ENCODE results near the gene VPS11.
"Not testable (repeated sequence)": the region's sequence is repeated elsewhere in the genome, so short reads cannot be mapped to it uniquely, and the experiment has no call there.

The VPS11 gene

DNA sequence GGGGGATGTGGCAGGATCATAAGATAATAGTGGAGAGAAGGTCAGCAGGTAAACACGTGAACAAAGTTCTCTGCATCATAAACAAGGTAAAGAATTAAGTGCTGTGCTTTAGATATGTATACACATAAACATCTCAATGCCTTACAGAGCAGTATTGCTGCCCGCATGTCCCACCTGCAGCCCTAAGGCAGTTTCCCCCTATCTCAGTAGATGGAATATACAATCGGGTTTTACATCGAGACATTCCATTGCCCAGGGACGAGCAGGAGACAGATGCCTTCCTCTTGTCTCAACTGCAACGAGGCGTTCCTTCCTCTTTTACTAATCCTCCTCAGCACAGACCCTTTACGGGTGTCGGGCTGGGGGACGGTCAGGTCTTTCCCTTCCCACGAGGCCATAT lies 28.1 kb upstream of the VPS11 start:
- DNase-seq: not testable (repeated sequence)

DNA sequence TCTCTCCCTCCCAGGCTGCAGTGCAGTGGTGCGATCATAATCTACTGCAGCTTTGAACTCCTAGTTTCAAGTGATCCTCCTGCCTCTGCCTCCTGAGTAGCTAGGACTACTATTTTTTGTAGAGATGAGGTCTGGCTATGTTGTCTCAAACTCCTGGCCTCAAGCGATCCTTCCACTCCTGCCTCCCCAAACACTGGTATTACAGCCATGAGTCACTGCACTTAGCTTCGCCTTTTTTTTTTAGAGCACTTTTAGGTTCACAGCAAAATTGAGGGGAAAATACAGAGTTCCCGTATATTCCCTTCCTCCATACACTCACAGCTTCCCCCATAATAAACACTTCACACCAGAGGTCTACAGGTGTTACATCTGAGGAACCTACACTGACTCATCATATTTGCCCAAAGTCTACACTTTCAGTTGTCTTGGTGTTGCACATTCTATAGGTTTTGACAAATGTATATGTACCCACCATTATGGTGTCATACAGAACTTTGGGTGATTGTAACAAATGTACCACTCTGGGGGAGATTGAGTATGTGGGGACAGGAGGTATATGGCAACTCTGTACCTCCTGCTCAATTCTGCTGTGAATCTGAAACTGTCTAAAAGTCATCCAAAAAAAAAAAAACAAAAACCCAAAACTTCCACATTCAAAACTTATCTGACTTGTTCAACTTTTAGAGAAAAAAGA lies 25.6 kb upstream of the VPS11 start:
- no peak for DNase-seq

DNA sequence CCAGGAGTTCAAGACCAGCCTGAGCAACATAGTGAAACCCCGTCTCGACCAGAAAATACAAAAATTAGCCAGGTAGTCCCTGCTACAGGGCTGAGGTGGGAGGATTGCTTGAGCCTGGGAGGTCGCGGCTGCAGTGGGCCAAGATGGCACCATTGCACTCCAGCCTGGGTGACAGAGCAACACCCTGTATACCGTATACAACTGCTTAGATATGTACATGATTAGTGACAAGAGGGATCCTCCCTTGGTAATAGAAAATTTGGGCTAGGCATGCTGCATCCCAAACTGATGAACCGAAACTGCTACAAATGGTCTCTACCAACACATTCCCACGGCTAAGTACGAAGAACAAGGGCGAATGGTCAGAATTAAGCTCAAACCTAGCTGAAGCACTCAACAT lies 24.7 kb upstream of the VPS11 start:
- DNase-seq: no peak

DNA sequence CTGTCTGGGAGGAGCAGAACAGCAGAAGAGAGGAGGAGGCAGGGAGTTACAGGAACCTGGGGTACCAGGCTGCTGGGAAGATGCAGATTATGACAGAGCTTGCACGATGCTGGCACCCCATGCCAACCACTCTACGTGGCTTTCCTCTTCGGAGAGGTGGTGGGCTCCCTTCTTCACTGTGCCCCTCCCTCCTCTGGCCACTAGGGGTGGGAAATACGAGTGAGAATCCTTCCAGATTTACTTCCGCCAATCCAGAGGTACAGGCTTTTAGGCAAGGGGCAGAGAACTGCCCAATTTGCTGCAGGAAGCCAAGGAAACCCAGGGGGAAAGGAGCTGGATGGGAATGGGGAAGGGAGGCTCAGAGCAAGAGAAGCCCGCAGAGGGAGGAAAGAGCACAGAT lies 22.9 kb upstream of the VPS11 start:
- DNase-seq: no peak

DNA sequence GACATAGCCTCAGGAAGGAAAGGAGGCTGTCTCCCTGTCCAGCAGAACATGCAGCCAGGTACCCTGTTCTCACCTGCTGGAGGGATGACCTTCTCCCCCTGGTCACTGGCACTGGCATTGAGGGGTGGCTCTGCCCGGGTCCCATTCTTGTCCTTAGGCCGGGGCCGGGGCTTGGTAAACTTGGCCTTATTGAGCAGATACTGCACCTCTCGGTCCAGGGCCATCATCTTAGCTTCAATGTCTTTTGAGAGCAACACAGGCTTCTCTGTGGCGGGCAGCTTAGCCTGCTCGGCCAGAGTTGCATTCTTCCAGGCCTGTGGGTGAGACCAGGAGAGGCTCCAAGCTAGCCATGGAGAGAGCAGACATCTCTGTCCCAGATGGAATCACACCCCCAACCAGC lies 21.1 kb upstream of the VPS11 start:
- DNase-seq: no peak

GRCh38 chr11:119047205-119047604 lies 20.4 kb upstream of the VPS11 start:
- DNase-seq: no peak

- DNase-seq: no peak
Measured at GRCh38 chr11:119048644-119049043, 19.0 kb upstream of the VPS11 start.

- no peak for DNase-seq
Measured at GRCh38 chr11:119049081-119049480, 18.5 kb upstream of the VPS11 start.

- no peak for DNase-seq
Measured at GRCh38 chr11:119051440-119052162, 16.0 kb upstream of the VPS11 start.

- no peak for DNase-seq
Measured at GRCh38 chr11:119052163-119052814, 15.3 kb upstream of the VPS11 start.

DNA sequence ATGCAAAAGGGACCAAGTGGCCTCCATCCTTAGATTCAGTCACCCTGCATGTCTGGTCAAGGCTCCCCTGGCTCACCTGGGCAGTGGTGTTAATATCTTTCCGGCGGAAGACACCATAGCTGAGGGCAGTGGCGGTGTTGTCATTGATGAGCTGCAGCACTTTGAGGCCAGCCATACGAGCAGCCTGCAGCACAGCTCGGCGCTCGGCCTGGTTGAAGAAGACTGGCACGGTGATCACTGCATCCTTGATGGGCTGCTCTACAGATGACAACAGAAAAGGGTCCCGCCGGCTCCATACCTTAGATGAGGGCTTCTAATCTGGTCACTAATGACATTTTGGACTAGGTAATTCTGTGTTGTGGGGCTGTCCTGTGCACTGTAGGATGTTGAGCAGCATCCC lies 13.2 kb upstream of the VPS11 start:
- no peak for DNase-seq

- peak in 1 of 6 experiments; percentile 4 for DNase-seq
Measured at GRCh38 chr11:119055901-119056300, 11.7 kb upstream of the VPS11 start.

DNA sequence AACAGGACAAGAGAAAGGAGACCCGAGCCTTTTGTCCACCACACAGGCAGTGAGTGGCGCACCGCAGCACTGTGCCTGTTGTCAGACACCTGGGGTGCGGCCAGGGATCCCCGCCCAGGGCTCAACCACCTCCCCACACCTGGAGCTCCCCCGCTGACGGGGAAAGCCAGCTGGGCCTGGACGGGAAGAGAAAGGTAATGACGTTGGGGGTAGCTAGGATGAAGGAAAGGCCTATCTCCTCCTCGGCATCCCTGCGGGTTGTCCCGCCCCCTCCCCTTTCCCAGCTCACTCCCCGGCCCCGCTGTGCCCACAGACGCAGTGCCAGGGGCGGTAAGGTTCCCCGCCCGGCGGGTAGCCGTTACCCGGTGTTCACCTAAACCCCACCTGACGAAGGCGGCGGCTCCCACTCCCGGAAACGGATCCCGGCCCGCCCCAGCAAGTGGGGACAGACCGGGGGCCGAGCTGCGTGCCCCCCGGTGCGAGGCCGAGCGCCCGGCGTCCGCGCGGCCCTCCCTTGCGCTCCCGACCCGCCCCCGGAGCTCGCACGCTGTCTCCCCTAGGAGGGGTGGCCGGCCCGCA lies 11.1 kb upstream of the VPS11 start:
- peak in 5 of 6 experiments; percentile 15 to 59 (median 52) for DNase-seq

- peak; percentile 95 to 98 (median 97) for DNase-seq
Measured at GRCh38 chr11:119057000-119057769, 10.4 kb upstream of the VPS11 start, which contains the start of gene HYOU1. HYOU1 (minus strand) TSS chr11:119057205; CDS start chr11:119056160, 1,045 bp downstream.

DNA sequence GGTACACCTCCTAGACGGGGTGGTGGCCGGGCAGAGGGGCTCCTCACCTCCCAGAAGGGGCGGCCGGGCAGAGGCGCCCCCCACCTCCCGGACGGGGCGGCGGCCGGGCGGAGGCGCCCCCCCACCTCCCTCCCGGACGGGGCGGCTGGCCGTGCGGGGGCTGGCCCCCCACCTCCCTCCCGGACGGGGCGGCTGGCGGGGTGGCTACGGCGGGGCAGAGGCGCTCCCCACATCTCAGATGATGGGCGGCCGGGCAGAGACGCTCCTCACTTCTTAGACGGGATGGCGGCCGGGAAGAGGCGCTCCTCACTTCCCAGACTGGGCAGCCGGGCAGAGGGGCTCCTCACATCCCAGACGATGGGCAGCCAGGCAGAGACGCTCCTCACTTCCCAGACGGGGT lies 8.5 kb upstream of the VPS11 start:
- not testable (repeated sequence) for DNase-seq

- no peak for DNase-seq
Measured at GRCh38 chr11:119061256-119061655, 6.4 kb upstream of the VPS11 start.

- DNase-seq: no peak
Measured at GRCh38 chr11:119062779-119063178, 4.8 kb upstream of the VPS11 start.

- DNase-seq: peak; percentile 14 to 58 (median 26)
Measured at GRCh38 chr11:119065369-119065768, 2.2 kb upstream of the VPS11 start.

- no peak for DNase-seq
Measured at GRCh38 chr11:119077839-119078238, 10.2 kb downstream of the VPS11 start.

- DNase-seq: no peak
Measured at GRCh38 chr11:119078675-119079420, 11.2 kb downstream of the VPS11 start.

DNA sequence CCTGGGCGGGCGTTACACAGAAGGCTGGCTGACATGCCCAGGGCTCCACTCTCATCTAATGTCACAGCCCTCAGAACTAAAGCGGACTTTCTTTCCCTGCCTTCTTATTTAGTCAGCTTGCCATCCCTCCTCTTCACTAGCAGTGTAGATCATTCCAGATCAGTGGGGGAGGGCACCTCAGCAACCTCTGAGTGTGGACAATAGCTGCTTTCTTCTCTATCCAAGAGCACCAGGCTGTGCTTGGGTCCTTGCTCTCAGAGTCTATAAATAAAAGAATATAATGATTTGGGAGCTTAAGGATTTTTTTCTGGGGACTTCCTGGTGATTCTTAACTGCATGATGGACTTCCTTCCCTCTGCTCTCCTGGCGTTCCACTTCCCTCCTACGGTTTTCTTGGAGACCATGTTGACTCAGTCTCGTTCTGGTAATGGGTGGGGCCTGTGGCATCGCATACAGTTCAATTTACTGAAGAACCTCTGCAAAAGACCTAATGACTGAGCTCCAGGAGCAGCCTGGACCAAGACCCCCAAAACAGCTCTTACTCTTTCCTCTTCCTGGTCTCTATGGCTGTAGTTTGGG lies 14.2 kb downstream of the VPS11 start:
- DNase-seq: no peak

Data from stimulated activated naive CD4-positive, alpha-beta T cell (primary cell).